SK-N-SH (cell line): Measurements from ENCODE around the gene ASCC1.

Experiments
- CTCF ChIP-seq: fragments of 200-600 bp; sonication (generic); IDR thresholded peaks from 2 replicates; pipeline ENCODE4 v1.6.1; 2017; ENCODE audit warnings: antibody characterized with exemption, mild to moderate bottlenecking, moderate library complexity
- FOXJ3 ChIP-seq: sonication (generic); formaldehyde crosslinking; IDR thresholded peaks from 2 replicates; pipeline ENCODE4 v1.5.1; 2020; ENCODE audit warnings: mild to moderate bottlenecking, missing genetic modification reagents
- FOXM1 ChIP-seq: IDR thresholded peaks from 2 replicates; pipeline ENCODE4 v1.4.0; 2012; ENCODE audit warnings: low read depth, mild to moderate bottlenecking
- GABPA ChIP-seq: IDR thresholded peaks from 2 replicates; pipeline ENCODE4 v1.4.0; 2012; ENCODE audit warnings: low read depth, mild to moderate bottlenecking
- IRF3 ChIP-seq: fragments of 150-350 bp; IDR thresholded peaks from 2 replicates; pipeline ENCODE4 v1.6.1; 2016; ENCODE audit warnings: mild to moderate bottlenecking, low read depth, low read length
- JUND ChIP-seq: IDR thresholded peaks from 2 replicates; pipeline ENCODE4 v1.4.0; 2012
- MAX ChIP-seq: IDR thresholded peaks from 2 replicates; pipeline ENCODE4 v1.4.0; 2012; ENCODE audit warnings: low read depth
- MEF2A ChIP-seq: IDR thresholded peaks from 2 replicates; pipeline ENCODE4 v1.4.0; 2012; ENCODE audit warnings: low read depth, borderline replicate concordance
- MXI1 ChIP-seq: IDR thresholded peaks from 2 replicates; pipeline ENCODE4 v1.6.1; 2012; ENCODE audit warnings: mild to moderate bottlenecking, low read depth, low read length, improper control_type of control experiment
- POLR2AphosphoS5 ChIP-seq: IDR thresholded peaks from 2 replicates; pipeline ENCODE4 v1.6.1; 2012; ENCODE audit warnings: low read depth, low read length
- RAD21 ChIP-seq: IDR thresholded peaks from 2 replicates; pipeline ENCODE4 v1.6.1; 2012; ENCODE audit warnings: mild to moderate bottlenecking, low read length
- RFX5 ChIP-seq: IDR thresholded peaks from 2 replicates; pipeline ENCODE4 v1.6.1; 2012; ENCODE audit warnings: mild to moderate bottlenecking, improper control_type of control experiment, low read length
- ZBTB33 ChIP-seq: IDR thresholded peaks from 2 replicates; pipeline ENCODE4 v1.4.0; 2012; ENCODE audit warnings: low read depth, borderline replicate concordance
- TF ChIP-seq, protein P1 (sequence below): IDR thresholded peaks from 2 replicates; pipeline ENCODE4 v1.6.1; 2012; ENCODE audit warnings: mild to moderate bottlenecking, low read depth, low read length, moderate library complexity

DNA sequence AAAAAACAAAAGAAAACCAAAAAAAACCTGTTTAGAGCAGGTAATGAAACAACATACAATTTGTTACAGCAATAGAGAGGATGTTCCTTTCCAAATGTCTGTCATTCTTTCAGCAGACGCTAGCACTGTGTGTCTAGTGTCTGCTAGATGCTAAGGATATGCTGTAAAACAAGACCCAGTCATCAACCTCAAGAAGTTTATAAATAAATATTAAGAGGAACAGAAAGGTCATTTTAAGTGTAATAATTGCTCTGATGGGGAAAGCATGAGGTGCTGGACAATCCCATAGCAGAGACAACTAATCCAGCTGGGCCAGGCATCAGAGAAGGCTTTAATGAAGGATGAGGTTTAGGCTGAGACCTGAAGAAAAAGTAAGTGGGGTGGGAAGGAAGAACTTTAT is 23.3 kb upstream of the ASCC1 start:
- TF ChIP-seq MAX: no peak
- TF ChIP-seq GABPA: no peak
- no peak for TF ChIP-seq ZBTB33
- TF ChIP-seq, protein P1, sequence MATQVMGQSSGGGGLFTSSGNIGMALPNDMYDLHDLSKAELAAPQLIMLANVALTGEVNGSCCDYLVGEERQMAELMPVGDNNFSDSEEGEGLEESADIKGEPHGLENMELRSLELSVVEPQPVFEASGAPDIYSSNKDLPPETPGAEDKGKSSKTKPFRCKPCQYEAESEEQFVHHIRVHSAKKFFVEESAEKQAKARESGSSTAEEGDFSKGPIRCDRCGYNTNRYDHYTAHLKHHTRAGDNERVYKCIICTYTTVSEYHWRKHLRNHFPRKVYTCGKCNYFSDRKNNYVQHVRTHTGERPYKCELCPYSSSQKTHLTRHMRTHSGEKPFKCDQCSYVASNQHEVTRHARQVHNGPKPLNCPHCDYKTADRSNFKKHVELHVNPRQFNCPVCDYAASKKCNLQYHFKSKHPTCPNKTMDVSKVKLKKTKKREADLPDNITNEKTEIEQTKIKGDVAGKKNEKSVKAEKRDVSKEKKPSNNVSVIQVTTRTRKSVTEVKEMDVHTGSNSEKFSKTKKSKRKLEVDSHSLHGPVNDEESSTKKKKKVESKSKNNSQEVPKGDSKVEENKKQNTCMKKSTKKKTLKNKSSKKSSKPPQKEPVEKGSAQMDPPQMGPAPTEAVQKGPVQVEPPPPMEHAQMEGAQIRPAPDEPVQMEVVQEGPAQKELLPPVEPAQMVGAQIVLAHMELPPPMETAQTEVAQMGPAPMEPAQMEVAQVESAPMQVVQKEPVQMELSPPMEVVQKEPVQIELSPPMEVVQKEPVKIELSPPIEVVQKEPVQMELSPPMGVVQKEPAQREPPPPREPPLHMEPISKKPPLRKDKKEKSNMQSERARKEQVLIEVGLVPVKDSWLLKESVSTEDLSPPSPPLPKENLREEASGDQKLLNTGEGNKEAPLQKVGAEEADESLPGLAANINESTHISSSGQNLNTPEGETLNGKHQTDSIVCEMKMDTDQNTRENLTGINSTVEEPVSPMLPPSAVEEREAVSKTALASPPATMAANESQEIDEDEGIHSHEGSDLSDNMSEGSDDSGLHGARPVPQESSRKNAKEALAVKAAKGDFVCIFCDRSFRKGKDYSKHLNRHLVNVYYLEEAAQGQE: no peak
- no peak for TF ChIP-seq CTCF
- no peak for TF ChIP-seq MEF2A
- TF ChIP-seq MXI1: no peak
- no peak for TF ChIP-seq FOXJ3 (CRISPR knock-in tag)
- TF ChIP-seq POLR2AphosphoS5: no peak
- TF ChIP-seq RFX5: no peak
- no peak for TF ChIP-seq RAD21
- TF ChIP-seq FOXM1: no peak
- TF ChIP-seq JUND: no peak
- no peak for TF ChIP-seq IRF3
